ES-I3 (cell line): Measurements from ENCODE around the gene DCXR.
A peak's percentile ranks its signal among the peaks of the same experiment; 100 is the strongest.

Experiments used
- H3K36me3 ChIP-seq: 2 replicates; pipeline ENCODE4 v1.6.1; 2013; ENCODE audit warnings: mild to moderate bottlenecking, low read length, control low read depth, moderate library complexity; ENCODE audit not compliant: insufficient read depth
- H3K4me1 ChIP-seq: 2 replicates; pipeline ENCODE4 v1.6.1; 2013; ENCODE audit warnings: mild to moderate bottlenecking, control low read depth, low read length; ENCODE audit not compliant: insufficient read depth
- H3K9ac ChIP-seq: 2 replicates; pipeline ENCODE4 v1.6.1; 2013; ENCODE audit warnings: low read depth, mild to moderate bottlenecking, low read length, moderate library complexity
- H3K9me3 ChIP-seq: 2 replicates; pipeline ENCODE4 v1.6.1; 2013; ENCODE audit warnings: mild to moderate bottlenecking, low read length, moderate library complexity; ENCODE audit not compliant: control insufficient read depth, insufficient read depth

The DCXR gene

DNA sequence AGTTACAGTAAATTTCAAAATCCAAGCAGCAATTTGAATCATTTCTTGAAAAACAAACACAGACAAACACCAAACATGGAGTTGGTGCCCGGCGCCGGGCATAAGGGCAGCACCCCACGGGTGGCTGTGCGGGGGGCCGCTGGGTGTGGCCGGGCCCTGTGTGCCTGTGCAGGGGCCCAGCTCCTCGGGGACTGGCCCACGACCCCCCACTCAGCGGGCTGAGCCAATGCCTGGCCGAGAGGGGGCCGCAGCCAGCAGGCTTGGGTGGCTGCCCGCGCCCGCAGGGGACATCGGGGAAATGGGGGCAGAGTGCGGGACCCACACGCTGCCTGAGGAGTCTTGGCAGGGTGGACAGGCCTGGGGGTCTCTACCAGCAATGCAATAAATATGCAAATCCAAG, 40.9 kb upstream of the DCXR start:
- H3K4me1 ChIP-seq: no peaks in the 10 kb centered on the region
- peaks cover 20% of the 10 kb centered on the region for H3K36me3 ChIP-seq
- no peak overlapping the region for H3K9ac ChIP-seq
- no peaks in the 10 kb centered on the region for H3K9me3 ChIP-seq

DNA sequence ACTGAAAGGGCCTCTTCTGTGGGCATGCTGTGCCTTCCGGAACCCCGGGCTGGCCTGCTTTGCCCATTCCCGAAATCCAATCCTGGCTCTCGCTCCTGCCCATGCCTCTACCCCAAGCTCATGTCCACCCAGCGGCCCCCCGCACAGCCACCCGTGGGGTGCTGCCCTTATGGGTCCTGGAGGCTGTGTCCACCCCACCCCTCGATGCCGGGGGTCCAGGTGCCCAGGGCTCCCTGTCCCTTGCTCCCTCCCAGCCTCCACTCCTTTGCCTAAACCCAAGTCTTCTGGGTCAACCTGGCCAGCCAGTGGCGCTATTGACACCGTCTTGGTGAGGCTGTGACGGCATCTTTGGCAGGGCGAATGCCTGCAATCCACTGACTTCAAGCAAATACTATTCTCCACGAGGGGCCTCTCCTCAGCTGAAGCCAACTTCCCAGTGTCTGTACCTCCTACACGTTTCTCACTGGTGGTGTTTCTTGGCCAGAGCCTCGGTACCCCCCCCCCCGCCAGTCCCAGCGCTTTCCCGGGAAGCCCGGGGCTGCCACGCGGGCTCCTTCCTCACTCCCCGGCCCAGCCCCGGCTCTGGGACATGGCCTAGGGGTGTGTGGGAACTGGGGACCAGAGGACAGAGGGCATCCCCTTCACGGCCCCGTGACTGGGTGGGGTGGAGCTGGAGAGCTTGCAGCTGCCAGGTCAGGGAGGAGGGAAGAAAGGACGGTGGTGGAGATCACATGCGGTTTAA, 40.3 kb upstream of the DCXR start:
- no peak overlapping the region for H3K9ac ChIP-seq
- peaks cover 14% of the 10 kb centered on the region for H3K36me3 ChIP-seq
- no peaks in the 10 kb centered on the region for H3K9me3 ChIP-seq
- no peaks in the 10 kb centered on the region for H3K4me1 ChIP-seq

DNA sequence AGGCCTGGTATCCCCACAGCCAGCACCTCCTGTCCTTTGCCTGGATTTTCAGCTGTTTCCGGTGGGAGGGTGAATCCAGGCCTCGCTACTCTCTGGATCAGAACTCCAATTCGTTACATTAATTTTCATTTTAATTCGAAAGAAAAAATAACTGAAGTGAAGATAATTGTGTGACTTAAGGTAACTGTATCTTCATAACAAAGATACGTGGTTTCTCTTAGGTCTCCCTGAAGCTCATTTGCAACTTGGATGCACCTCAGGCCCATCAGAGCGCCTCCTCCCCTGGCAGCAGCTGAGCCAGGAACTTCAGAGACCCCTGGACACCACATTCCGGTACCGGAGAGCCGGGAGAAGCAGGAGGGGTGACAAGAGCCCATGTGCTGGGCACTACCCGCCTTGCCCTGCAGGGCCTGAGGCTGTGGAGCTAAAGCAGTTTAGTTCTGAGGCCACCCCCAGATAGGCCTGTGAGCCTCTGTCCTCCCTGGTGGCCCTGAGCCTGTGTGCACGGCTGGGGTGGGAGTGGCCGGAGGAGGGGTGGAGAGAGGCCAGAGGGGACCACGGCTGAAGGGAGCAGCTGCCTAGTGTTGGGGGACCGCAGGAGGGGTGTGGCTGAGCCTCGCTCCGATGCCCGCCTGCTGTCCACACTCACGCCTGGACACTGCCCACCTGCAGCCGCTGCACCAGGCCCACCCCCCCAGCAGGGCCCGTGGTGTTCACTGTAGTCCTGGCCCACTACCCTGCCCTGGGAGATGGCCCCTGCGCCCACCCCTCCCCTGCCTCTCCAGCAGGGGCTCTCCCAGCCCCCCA, 39.5 kb upstream of the DCXR start:
- Histone ChIP-seq H3K9ac (no peak overlapping the region), H3K9me3 (no peaks in the 10 kb centered on the region), H3K36me3 (peaks cover 7% of the 10 kb centered on the region; the same call in 1 of the 2 replicates), H3K4me1 (no peaks in the 10 kb centered on the region)

DNA sequence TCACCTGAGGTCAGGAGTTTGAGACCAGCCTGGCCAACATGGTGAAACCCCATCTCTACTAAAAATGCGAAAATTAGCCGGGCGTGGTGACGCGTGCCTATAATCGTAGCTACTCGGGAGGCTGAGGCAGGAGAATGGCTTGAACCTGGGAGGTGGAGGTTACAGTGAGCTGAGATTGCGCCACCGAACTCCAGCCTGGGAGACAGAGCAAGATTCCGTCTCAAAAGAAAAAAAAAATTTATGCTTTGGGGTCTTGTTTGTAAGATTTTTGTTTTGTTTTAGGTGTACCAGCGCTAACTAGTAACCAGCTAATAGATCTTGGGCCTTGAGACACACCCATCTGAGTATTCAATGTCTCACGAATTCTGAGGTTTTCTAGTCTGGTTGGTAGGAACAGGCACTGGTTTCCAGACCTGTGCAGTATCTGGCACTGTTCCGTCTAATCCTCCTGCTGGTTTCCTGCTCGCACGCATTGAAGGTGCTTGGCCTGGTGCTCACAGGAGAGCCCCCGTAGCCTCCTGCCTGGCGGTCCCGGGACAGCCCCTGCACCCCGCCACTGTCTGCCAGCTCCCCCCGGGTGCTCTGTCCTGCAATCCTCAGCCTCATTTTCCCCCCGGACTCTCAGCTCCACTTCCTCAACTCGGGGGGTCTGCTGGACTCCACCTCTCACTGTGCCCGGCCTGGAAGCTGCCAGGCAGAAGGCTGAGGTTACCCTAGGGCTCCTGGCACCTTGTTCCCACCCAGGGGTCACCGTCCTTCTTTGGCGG, 38.7 kb upstream of the DCXR start:
- Histone ChIP-seq H3K9me3 (no peaks in the 10 kb centered on the region), H3K36me3 (peaks cover 7% of the 10 kb centered on the region; the same call in 1 of the 2 replicates), H3K9ac (no peak overlapping the region), H3K4me1 (no peaks in the 10 kb centered on the region)

DNA sequence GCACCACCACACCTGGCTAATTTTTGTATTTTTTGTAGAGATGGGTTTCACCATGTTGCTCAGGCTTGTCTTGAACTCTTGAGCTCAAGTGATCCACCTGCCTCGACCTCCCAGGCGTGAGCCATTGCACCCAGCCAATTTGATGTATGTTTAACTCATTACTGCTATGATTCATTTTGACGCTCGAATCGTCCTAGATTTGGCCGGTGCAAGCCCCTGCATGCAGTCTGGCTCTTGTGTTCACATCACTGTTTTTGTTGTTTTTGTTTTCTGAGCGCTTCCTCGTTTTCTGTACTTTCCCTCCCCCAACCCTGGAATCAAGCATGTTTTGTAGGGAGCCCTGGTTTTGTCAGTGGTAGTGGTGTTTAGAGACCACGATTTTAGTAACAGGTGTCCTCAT, 35.9 kb upstream of the DCXR start:
- Histone ChIP-seq H3K36me3 (no peaks in the 10 kb centered on the region), H3K9ac (no peak overlapping the region), H3K4me1 (no peaks in the 10 kb centered on the region), H3K9me3 (no peaks in the 10 kb centered on the region)

DNA sequence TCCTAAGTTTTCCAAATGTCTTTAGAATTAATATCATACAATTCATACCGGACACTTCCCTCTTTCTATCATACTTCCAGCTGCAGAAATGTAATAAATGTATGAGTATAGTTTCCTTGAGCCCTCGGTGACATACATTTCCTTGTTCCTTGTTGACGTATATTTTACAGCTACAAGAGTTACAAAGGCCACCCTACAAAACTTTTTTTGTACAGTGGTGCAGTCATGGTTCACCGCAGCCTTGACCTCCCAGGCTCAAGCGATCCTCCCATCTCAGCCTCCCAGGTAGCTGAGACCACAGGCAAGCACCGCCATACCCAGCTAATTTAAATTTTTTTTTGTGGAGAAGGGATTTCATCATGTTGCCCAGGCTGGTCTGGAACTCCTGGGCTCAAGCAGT, 35.3 kb upstream of the DCXR start:
- H3K9me3 ChIP-seq: no peaks in the 10 kb centered on the region
- no peak overlapping the region for H3K9ac ChIP-seq
- no peaks in the 10 kb centered on the region for H3K4me1 ChIP-seq
- H3K36me3 ChIP-seq: no peaks in the 10 kb centered on the region

DNA sequence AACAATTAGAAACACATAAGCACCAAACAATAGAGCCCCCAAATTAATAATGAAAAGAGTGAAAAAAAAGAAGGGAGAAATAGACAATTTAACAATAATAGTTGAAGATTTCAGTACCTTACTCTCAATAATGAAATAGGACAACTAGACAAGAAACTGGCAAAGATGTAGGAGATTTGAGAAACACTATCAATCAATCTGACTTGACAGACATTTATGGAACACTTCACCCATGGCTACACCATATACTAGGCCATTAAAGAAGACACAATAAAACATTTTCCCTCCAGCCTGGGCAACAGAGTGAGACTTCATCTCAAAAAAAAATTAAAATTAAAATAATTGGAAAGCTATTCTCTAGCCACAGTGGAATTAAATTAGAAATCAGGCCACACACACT, 33.1 kb upstream of the DCXR start:
- no peak overlapping the region for H3K9ac ChIP-seq
- H3K4me1 ChIP-seq: no peaks in the 10 kb centered on the region
- H3K36me3 ChIP-seq: no peaks in the 10 kb centered on the region
- no peaks in the 10 kb centered on the region for H3K9me3 ChIP-seq

DNA sequence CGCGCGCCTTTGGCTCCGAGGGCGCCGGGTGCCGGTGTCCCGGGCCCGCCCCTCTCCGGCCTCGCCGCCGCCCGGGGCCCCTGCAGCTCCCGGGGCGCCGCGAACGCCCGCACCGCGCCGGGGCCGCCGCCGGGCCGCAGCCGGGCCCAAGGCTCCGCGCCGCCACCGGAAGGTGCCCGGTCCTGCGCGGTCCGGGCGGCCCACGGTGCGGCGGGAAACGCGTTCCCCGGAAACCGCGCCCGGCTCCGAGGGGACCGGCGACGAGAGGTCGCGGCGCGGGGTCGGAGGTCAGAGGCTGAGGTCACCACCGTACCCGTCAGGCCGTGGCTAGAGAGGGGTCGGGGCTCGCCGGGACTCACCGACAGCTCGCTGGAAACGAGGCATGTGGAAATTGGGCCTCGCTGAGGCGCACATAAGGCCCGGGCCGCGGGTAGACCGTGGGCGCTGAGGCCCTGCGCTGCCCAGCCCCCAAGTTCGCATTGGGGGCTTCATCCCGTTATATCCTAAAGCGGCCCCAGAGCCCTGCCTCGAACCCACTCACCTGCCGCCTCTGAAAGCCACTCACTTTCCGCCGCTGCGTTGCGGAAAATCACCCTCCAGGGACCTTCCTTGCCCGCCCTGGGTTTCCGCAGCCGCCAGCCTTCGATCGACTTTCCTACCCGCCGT, 28.3 kb upstream of the DCXR start, which contains the start of gene DUS1L:
TSS of gene DUS1L (minus strand) at position 167 of the 666 bp plus-strand sequence. CDS start 745 bp downstream, outside the sequence.
- H3K9ac ChIP-seq: peak within 1 kb of the TSS; percentile 98
- H3K4me1 ChIP-seq: no peaks in the 10 kb centered on the region
- peaks cover 9% of the 10 kb centered on the region; the same call in 1 of the 2 replicates for H3K36me3 ChIP-seq
- no peaks in the 10 kb centered on the region for H3K9me3 ChIP-seq

DNA sequence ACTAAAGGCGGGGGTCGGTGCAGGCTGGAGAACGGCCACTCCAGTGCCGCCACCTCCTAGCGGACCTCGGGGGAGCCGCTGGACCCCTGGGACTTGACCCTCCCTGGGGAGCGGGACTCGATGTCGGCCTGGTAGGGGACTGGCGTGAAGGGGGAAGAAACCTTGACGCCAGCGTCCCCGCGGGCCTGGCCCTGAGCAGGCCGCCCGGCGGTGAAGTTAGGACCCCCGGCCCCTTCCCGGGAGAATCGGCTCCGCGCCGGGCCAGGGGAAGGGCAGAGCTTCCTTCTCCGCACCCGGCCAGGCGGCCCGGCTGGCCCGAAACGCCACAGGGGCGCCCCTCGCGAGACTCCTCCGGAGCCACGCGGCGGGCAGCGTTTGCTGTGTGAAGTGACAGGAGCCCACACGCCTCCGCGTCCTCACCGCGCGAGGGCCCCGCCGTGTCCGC, 27.7 kb upstream of the DCXR start:
- H3K4me1 ChIP-seq: no peaks in the 10 kb centered on the region
- no peaks in the 10 kb centered on the region for H3K9me3 ChIP-seq
- peaks cover 11% of the 10 kb centered on the region; the same call in 1 of the 2 replicates for H3K36me3 ChIP-seq
- peak overlapping the region; percentile 87 for H3K9ac ChIP-seq

DNA sequence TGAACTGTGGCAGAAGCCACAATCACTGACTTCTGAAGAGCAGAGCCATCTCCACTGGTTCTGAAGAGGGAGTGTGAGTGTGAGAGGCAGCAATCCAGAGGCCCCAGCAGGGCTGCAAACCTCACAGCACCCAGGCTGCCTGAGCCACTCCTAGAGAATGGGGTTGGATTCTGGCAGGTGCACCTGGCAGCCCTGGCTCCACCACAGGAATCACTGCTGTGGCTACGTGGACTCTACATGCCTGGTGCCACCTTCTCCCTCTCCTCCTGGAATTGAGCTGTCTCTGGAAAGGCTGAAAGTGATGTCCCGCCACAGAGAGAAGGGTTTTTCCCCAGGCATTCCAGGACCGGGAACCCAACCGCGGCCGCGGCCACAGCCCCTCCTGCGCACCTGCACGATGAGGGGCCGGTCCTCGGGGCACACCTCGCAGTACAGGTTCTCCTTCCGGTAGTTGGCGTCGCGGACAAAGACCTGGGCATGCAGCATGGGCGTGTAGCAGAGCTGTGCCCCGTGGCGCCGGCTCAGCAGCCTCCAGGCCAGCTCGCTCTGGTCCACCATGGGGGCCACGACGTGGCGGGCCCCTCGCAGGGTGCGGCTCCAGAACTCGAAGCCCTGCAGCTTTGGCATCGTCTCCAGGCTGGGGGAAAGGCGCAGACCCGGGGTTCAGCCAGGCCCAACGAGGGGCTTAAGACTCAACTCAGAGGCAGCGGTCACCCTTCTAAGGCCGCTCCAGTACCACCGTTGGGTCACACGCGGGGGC, 27.1 kb upstream of the DCXR start:
- Histone ChIP-seq H3K36me3 (peaks cover 13% of the 10 kb centered on the region; the same call in 1 of the 2 replicates), H3K9ac (peak overlapping the region; percentile 87), H3K9me3 (no peaks in the 10 kb centered on the region), H3K4me1 (no peaks in the 10 kb centered on the region)

DNA sequence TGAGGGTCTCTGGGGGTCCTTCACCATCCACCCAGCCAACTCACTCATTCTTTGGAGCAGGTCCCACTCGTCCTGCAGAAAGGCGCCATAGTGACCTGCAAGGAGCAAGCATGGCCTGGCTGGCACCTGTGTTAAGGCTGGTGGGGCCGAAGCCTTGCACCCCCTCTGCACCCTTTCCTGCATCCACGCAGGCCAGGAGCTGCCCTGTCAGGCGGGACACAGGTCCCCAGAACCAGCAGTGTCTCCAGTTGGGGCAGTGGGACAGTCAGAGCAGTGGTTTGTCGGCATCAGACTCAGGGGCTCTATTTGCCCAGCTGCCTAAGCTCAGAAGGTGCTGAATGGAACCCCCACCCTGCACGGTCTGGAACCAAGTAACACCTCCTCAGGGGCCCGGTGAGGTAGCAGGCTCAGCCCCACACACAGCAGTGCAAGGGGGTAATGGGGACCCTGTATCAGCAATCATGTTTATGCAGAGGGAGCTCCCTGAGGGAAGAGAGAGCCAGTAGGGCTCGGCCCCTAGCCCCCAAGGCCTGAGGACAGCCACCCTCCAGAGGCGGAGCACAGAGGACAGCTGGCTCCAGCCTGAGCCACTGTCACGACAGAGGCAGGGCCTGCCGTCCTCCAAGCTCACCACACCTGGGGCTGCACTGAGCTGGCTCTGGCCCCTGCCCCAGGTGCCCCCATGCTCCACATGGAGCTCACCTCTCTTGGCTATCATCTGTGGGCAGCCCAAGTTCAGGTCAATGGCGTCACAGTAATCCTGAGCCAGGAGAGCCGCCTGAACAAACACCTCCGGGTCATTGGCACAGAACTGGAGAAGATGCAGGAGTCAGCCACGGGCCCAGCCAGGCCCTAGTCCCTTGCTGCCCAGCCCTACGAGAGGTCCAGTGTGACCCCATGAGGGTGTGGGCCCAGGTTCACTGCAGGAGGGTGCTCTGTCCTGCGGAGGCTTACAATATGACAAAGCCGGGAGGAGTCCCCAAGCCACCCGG, 26.2 kb upstream of the DCXR start:
- Histone ChIP-seq H3K4me1 (no peaks in the 10 kb centered on the region), H3K9me3 (no peaks in the 10 kb centered on the region), H3K36me3 (peaks cover 13% of the 10 kb centered on the region), H3K9ac (no peak overlapping the region)

DNA sequence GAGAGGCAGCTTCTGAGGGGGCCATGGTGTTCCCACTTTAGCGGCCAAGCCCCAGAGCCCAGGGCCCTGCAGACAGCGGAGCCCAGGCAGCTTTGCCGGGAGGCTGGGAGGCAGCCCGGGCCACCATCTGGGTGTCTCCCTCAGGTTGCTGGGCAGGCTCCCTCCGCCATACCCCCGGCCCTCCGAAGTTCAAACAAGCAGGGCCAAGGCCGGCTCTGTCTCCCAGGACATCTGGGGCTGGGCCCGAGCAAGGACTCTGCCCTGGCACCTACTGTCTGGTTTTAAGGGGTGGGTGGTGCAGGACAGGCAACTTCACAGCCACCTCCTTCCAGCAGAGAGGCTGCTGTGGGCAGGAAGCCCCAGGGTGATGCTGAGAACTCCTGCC, 25.5 kb upstream of the DCXR start:
- Histone ChIP-seq H3K9ac (no peak overlapping the region), H3K4me1 (no peaks in the 10 kb centered on the region), H3K9me3 (no peaks in the 10 kb centered on the region), H3K36me3 (peaks cover 14% of the 10 kb centered on the region)
